ENCODE results near the gene CDC42EP4.

CDC42EP4 gene

DNA sequence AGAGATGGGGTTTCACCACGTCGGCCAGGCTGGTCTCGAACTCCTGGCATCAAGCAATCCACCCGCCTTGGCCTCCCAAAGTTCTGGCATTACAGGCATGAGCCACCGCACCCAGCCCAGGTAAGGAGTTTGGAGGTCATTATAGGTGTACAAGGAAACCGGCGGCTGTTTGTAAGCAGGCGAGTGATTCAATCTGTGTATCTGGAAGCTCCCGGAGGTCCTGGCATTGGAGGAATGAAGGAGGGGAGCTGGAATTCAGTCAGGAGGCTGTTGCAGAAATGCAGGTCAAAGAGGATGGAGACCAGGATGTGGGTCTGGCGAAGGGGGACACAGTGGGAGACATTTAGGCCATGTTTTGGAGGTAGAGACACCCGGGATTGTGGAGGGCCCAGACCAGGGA lies 18.8 kb downstream of the CDC42EP4 start:
- Histone ChIP-seq H3K79me2 (ENCODE audit: low read length) (peaks cover 3% of the 10 kb centered on the region; the same call in 1 of the 2 replicates), H3K27me3 (replicated peaks; ENCODE audit: insufficient read depth, low read length) (no peaks in the 10 kb centered on the region), H3F3A (ENCODE audit: insufficient read depth, low read length) (no peaks in the 10 kb centered on the region), H3K4me2 (ENCODE audit: low read depth, low read length) (no peak overlapping the region), H3K9ac (ENCODE audit: low read length) (no peak overlapping the region), H3K4me1 (ENCODE audit: low read length) (peaks cover 21% of the 10 kb centered on the region), H3K4me3 (ENCODE audit: low read length) (no peak overlapping the region), H4K20me1 (ENCODE audit: insufficient read depth, low read length) (no peaks in the 10 kb centered on the region), H3K27ac (ENCODE audit: low read length) (no peak overlapping the region), H3K9me2 (replicated peaks; ENCODE audit: insufficient read depth, low read length) (no peaks in the 10 kb centered on the region), H3K9me3 (replicated peaks; ENCODE audit: insufficient read depth, low read length) (no peaks in the 10 kb centered on the region), H2AFZ (ENCODE audit: low read length) (no peak overlapping the region), H3K36me3 (replicated peaks; ENCODE audit: insufficient read depth, low read length) (no peaks in the 10 kb centered on the region)
- TF ChIP-seq EZH2phosphoT487 (IDR thresholded peaks at IDR 0.05; ENCODE audit: low read length), result no peak
- no peak for TF ChIP-seq EZH2 (optimal IDR thresholded peaks at IDR 0.05; ENCODE audit: low read depth, low read length)
- TF ChIP-seq, protein P1, sequence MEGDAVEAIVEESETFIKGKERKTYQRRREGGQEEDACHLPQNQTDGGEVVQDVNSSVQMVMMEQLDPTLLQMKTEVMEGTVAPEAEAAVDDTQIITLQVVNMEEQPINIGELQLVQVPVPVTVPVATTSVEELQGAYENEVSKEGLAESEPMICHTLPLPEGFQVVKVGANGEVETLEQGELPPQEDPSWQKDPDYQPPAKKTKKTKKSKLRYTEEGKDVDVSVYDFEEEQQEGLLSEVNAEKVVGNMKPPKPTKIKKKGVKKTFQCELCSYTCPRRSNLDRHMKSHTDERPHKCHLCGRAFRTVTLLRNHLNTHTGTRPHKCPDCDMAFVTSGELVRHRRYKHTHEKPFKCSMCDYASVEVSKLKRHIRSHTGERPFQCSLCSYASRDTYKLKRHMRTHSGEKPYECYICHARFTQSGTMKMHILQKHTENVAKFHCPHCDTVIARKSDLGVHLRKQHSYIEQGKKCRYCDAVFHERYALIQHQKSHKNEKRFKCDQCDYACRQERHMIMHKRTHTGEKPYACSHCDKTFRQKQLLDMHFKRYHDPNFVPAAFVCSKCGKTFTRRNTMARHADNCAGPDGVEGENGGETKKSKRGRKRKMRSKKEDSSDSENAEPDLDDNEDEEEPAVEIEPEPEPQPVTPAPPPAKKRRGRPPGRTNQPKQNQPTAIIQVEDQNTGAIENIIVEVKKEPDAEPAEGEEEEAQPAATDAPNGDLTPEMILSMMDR (IDR thresholded peaks at IDR 0.05; ENCODE audit: low read length), result no peak
- no peak for DNase-seq

DNA sequence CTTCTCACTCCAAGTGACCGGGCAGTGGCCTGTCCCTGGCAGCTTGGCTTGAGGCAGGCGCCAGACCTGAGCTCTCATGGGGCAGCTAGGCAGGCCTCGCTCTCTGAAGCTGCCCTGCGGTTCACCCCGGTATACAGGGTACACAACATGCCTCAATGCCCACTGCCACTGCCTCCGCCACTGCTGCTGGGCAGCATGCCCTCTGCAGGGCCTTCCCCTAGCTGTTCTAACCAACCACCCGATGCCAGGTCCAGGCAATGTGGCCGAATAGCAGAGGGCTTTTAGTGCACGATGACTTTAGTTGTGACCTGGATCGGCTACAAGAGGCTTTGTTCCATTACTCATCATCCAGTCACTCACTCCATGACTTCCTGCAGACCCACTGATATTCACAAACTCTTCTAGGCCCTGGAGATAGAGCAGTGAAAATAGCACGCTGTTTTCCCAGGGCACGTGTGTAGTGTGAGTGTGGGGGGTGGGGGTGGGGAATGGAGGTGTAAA lies 19.7 kb downstream of the CDC42EP4 start:
- Histone ChIP-seq H3K27ac (ENCODE audit: low read length) (peak overlapping the region; percentile 73; the same call in 1 of the 2 replicates), H2AFZ (ENCODE audit: low read length) (peak overlapping the region; percentile 81; the same call in 1 of the 2 replicates), H3K9me3 (replicated peaks; ENCODE audit: insufficient read depth, low read length) (no peaks in the 10 kb centered on the region), H3K36me3 (replicated peaks; ENCODE audit: insufficient read depth, low read length) (no peaks in the 10 kb centered on the region), H3K27me3 (replicated peaks; ENCODE audit: insufficient read depth, low read length) (no peaks in the 10 kb centered on the region), H3K79me2 (ENCODE audit: low read length) (peaks cover 3% of the 10 kb centered on the region; the same call in 1 of the 2 replicates), H4K20me1 (ENCODE audit: insufficient read depth, low read length) (no peaks in the 10 kb centered on the region), H3K4me3 (ENCODE audit: low read length) (no peak overlapping the region), H3F3A (ENCODE audit: insufficient read depth, low read length) (no peaks in the 10 kb centered on the region), H3K4me1 (ENCODE audit: low read length) (peaks cover 21% of the 10 kb centered on the region), H3K9ac (ENCODE audit: low read length) (peak overlapping the region; percentile 61; the same call in 1 of the 2 replicates), H3K4me2 (ENCODE audit: low read depth, low read length) (peak overlapping the region; percentile 94), H3K9me2 (replicated peaks; ENCODE audit: insufficient read depth, low read length) (no peaks in the 10 kb centered on the region)
- no peak for DNase-seq
- TF ChIP-seq, protein P1 (IDR thresholded peaks at IDR 0.05; ENCODE audit: low read length), result no peak
- TF ChIP-seq EZH2phosphoT487 (IDR thresholded peaks at IDR 0.05; ENCODE audit: low read length) (no peak), EZH2 (optimal IDR thresholded peaks at IDR 0.05; ENCODE audit: low read depth, low read length) (no peak)

DNA sequence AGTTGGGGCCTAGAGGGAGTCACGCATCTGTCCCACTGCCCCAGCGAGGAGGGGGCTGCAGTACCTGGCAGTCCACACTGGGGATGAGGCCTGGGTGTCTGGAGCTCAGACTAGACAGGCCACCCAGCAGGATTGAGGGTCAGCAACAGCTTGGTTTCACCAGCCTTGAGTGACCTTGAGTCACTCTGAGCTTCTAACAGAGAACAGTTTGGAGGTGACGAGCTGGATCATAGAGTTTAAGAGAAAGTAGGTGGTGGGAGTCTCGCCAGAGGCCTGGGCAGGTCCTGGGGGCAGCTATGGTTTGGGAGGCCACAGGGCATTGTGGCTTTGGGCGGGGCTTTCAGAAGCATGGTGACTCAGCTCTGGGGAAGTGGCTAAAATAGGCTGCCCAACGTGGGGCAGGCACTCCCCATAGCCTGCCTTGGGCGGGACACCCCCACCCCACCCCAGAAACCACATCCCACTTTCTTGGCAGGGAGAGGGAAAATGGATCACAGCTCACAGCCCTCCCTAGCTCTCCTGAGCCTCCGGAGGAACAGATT lies 20.5 kb downstream of the CDC42EP4 start:
- Histone ChIP-seq H3K4me2 (ENCODE audit: low read depth, low read length) (peak overlapping the region; percentile 94), H2AFZ (ENCODE audit: low read length) (peak overlapping the region; percentile 81)
- DNase-seq, result peak; percentile 78

More for the DNA sequence above, 20.5 kb downstream of the CDC42EP4 start:
- H3K9me2 ChIP-seq (replicated peaks; ENCODE audit: insufficient read depth, low read length), result no peaks in the 10 kb centered on the region
- H4K20me1 ChIP-seq (ENCODE audit: insufficient read depth, low read length), result no peaks in the 10 kb centered on the region
- H3K79me2 ChIP-seq (ENCODE audit: low read length), result peaks cover 3% of the 10 kb centered on the region; the same call in 1 of the 2 replicates
- peak overlapping the region; percentile 73 for H3K27ac ChIP-seq (ENCODE audit: low read length)
- TF ChIP-seq, protein P1 (IDR thresholded peaks at IDR 0.05; ENCODE audit: low read length), result no peak
- TF ChIP-seq EZH2phosphoT487 (IDR thresholded peaks at IDR 0.05; ENCODE audit: low read length) (no peak), EZH2 (optimal IDR thresholded peaks at IDR 0.05; ENCODE audit: low read depth, low read length) (no peak)
- no peaks in the 10 kb centered on the region for H3K36me3 ChIP-seq (replicated peaks; ENCODE audit: insufficient read depth, low read length)
- peaks cover 21% of the 10 kb centered on the region for H3K4me1 ChIP-seq (ENCODE audit: low read length)
- peak overlapping the region; percentile 28 for H3K4me3 ChIP-seq (ENCODE audit: low read length)
- no peaks in the 10 kb centered on the region for H3K27me3 ChIP-seq (replicated peaks; ENCODE audit: insufficient read depth, low read length)
- no peaks in the 10 kb centered on the region for H3F3A ChIP-seq (ENCODE audit: insufficient read depth, low read length)
- H3K9ac ChIP-seq (ENCODE audit: low read length), result peak overlapping the region; percentile 61
- H3K9me3 ChIP-seq (replicated peaks; ENCODE audit: insufficient read depth, low read length), result no peaks in the 10 kb centered on the region

Data from MM.1S (cell line).